ENCODE measurements around the gene TEX26.

TEX26 gene

DNA sequence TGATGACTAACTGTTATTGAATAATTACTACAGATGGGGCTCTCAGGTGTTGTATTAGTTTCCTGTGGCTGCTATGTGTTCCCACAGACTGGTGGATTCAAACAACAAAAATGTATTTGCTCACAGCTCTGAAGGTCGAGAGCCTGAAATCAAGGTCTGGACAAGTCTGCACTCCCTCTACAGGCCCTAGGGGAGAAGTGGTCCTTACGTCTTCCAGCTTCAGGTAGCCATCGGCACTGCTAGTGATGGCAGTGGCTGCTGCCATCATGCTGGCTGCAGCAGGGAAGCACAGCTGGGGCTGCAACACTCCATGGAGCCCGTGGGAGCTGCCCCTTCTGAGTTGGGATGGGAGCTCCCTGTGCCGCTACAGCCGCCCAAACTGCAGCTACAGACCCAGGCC, 1.9 kb downstream of the TEX26 start:
- Histone ChIP-seq H3K27ac (ENCODE audit: insufficient read depth, low read length, poor library complexity, severe bottlenecking) (no peak overlapping the region), H3K36me3 (ENCODE audit: control insufficient read depth, insufficient read depth, low read length) (no peaks in the 10 kb centered on the region), H3K4me1 (ENCODE audit: control insufficient read depth, insufficient read depth, low read length, poor library complexity, severe bottlenecking) (no peaks in the 10 kb centered on the region), H3K27me3 (replicated peaks; ENCODE audit: control insufficient read depth, insufficient read depth, low read length, poor library complexity, severe bottlenecking) (no peaks in the 10 kb centered on the region), H3K4me3 (ENCODE audit: insufficient read depth, low read depth, low read length, poor library complexity, severe bottlenecking) (no peak overlapping the region), H3K9me3 (ENCODE audit: control insufficient read depth, low read length) (no peaks in the 10 kb centered on the region)
- no peak for DNase-seq

- Histone ChIP-seq H3K4me1 (ENCODE audit: control insufficient read depth, insufficient read depth, low read length, poor library complexity, severe bottlenecking) (no peaks in the 10 kb centered on the region), H3K27me3 (replicated peaks; ENCODE audit: control insufficient read depth, insufficient read depth, low read length, poor library complexity, severe bottlenecking) (no peaks in the 10 kb centered on the region), H3K4me3 (ENCODE audit: insufficient read depth, low read depth, low read length, poor library complexity, severe bottlenecking) (no peak overlapping the region), H3K9me3 (ENCODE audit: control insufficient read depth, low read length) (no peaks in the 10 kb centered on the region), H3K27ac (ENCODE audit: insufficient read depth, low read length, poor library complexity, severe bottlenecking) (no peak overlapping the region), H3K36me3 (ENCODE audit: control insufficient read depth, insufficient read depth, low read length) (no peaks in the 10 kb centered on the region)
- no peak for DNase-seq
Measured at GRCh38 chr13:30934803-30935202, 2.3 kb downstream of the TEX26 start.

DNA sequence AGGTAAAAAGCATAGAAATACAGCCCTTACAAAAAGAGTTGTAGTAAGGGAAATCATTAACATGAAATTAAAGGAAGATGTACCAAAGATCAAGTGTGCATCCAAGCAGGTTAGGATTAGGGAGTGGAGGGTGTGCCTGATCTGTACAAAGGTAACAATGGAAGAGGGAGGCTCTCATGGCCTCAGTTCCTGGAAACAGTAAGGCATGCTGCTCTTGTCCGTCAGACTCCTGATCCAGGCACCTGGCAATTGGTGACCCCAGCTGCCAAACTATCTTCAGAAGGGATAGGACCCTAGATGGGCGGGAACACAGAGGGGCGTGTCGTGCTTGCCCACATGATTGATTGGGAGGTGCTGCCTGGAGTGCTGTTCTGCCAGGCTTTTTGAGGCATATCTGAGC, 4.5 kb downstream of the TEX26 start:
- Histone ChIP-seq H3K27me3 (replicated peaks; ENCODE audit: control insufficient read depth, insufficient read depth, low read length, poor library complexity, severe bottlenecking) (no peaks in the 10 kb centered on the region), H3K4me1 (ENCODE audit: control insufficient read depth, insufficient read depth, low read length, poor library complexity, severe bottlenecking) (no peaks in the 10 kb centered on the region), H3K27ac (ENCODE audit: insufficient read depth, low read length, poor library complexity, severe bottlenecking) (no peak overlapping the region), H3K9me3 (ENCODE audit: control insufficient read depth, low read length) (no peaks in the 10 kb centered on the region), H3K36me3 (ENCODE audit: control insufficient read depth, insufficient read depth, low read length) (no peaks in the 10 kb centered on the region), H3K4me3 (ENCODE audit: insufficient read depth, low read depth, low read length, poor library complexity, severe bottlenecking) (no peak overlapping the region)
- DNase-seq: no peak

DNA sequence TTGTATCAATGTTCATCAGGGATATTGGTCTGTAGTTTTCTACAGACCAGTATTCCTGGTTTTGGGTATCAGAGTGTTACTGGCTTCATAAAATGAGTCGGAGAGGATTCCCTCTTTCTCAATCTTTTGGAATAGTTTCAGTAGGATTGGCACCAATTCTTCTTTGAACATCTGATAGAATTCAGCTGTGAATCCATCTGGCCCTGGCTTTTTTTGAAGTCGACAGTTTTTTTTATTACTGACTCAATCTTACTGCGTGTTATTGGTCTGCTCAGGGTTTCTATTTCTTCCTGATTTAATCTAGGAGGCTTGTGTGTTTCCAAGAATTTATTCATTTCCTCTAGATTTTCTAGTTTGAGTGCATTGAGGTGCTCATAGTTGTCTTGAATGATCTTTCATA, 11.4 kb downstream of the TEX26 start:
- H3K36me3 ChIP-seq (ENCODE audit: control insufficient read depth, insufficient read depth, low read length): no peaks in the 10 kb centered on the region
- DNase-seq: no peak
- no peaks in the 10 kb centered on the region for H3K27me3 ChIP-seq (replicated peaks; ENCODE audit: control insufficient read depth, insufficient read depth, low read length, poor library complexity, severe bottlenecking)
- H3K9me3 ChIP-seq (ENCODE audit: control insufficient read depth, low read length): no peaks in the 10 kb centered on the region
- H3K4me3 ChIP-seq (ENCODE audit: insufficient read depth, low read depth, low read length, poor library complexity, severe bottlenecking): no peak overlapping the region
- H3K27ac ChIP-seq (ENCODE audit: insufficient read depth, low read length, poor library complexity, severe bottlenecking): no peak overlapping the region
- no peaks in the 10 kb centered on the region for H3K4me1 ChIP-seq (ENCODE audit: control insufficient read depth, insufficient read depth, low read length, poor library complexity, severe bottlenecking)

DNA sequence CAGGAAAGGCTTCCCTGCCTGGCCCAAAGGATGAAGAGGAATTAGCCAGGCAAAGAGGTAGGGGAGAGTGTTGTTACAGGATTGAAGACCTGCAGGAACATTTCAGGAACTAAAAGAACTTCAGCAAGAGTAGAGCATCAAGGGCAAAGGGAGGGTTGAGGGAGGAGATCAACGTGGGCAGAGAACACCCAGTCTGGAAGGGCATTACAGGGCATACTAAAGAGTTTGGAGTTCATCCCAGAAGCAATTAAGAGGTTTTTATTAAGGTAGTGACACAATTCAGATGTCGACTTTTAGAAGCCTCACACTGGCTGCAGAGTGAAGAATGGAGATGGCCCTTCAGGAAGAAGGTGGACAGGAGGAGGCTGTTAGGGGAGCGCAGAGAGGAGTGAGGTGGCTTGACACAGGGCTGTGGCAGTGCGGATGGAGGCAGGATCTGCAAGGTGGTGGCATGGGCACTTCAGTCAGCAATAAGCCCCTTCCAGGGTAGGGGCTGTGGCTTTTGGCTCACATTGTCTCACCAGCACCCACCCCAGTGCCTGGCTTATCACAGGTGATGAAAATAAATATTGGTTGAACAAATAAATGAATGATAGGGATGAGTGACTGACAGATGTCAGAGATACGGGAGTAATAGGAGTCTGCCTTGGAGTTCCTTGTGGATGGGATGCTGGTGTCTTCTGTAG, 24.9 kb downstream of the TEX26 start:
- H3K4me1 ChIP-seq (ENCODE audit: control insufficient read depth, insufficient read depth, low read length, poor library complexity, severe bottlenecking): no peaks in the 10 kb centered on the region
- H3K27me3 ChIP-seq (replicated peaks; ENCODE audit: control insufficient read depth, insufficient read depth, low read length, poor library complexity, severe bottlenecking): no peaks in the 10 kb centered on the region
- H3K9me3 ChIP-seq (ENCODE audit: control insufficient read depth, low read length): no peaks in the 10 kb centered on the region
- no peaks in the 10 kb centered on the region for H3K36me3 ChIP-seq (ENCODE audit: control insufficient read depth, insufficient read depth, low read length)
- no peak overlapping the region for H3K27ac ChIP-seq (ENCODE audit: insufficient read depth, low read length, poor library complexity, severe bottlenecking)
- no peak overlapping the region for H3K4me3 ChIP-seq (ENCODE audit: insufficient read depth, low read depth, low read length, poor library complexity, severe bottlenecking)
- DNase-seq: no peak

- no peak overlapping the region for H3K27ac ChIP-seq (ENCODE audit: insufficient read depth, low read length, poor library complexity, severe bottlenecking)
- no peaks in the 10 kb centered on the region for H3K36me3 ChIP-seq (ENCODE audit: control insufficient read depth, insufficient read depth, low read length)
- no peak overlapping the region for H3K4me3 ChIP-seq (ENCODE audit: insufficient read depth, low read depth, low read length, poor library complexity, severe bottlenecking)
- H3K9me3 ChIP-seq (ENCODE audit: control insufficient read depth, low read length): no peaks in the 10 kb centered on the region
- H3K4me1 ChIP-seq (ENCODE audit: control insufficient read depth, insufficient read depth, low read length, poor library complexity, severe bottlenecking): no peaks in the 10 kb centered on the region
- no peaks in the 10 kb centered on the region for H3K27me3 ChIP-seq (replicated peaks; ENCODE audit: control insufficient read depth, insufficient read depth, low read length, poor library complexity, severe bottlenecking)
- no peak for DNase-seq
Measured at GRCh38 chr13:30959678-30960077, 27.2 kb downstream of the TEX26 start.

- H3K4me3 ChIP-seq (ENCODE audit: insufficient read depth, low read depth, low read length, poor library complexity, severe bottlenecking): no peak overlapping the region
- no peak overlapping the region for H3K27ac ChIP-seq (ENCODE audit: insufficient read depth, low read length, poor library complexity, severe bottlenecking)
- no peaks in the 10 kb centered on the region for H3K4me1 ChIP-seq (ENCODE audit: control insufficient read depth, insufficient read depth, low read length, poor library complexity, severe bottlenecking)
- H3K27me3 ChIP-seq (replicated peaks; ENCODE audit: control insufficient read depth, insufficient read depth, low read length, poor library complexity, severe bottlenecking): no peaks in the 10 kb centered on the region
- no peaks in the 10 kb centered on the region for H3K36me3 ChIP-seq (ENCODE audit: control insufficient read depth, insufficient read depth, low read length)
- DNase-seq: no peak
- no peaks in the 10 kb centered on the region for H3K9me3 ChIP-seq (ENCODE audit: control insufficient read depth, low read length)
Measured at GRCh38 chr13:30963791-30964190, 31.3 kb downstream of the TEX26 start.

DNA sequence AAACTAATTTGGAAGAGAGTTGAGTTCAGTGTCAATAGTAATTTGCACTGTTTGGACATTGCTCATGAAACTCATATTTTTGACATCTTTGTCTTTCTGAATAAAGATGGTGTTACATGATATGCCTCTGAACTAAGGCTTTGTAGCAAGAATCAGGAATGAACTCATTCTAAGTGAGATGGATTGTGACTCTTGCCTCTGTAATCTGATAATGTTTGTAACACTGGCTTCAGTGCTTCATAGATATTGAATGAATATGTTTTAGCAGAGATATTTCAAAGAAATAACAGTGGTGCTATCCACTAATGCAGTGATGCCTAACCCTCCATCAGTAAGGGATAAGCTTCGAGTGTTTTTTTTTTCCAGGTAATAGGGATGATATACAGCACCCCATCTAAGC, 32.9 kb downstream of the TEX26 start:
- Histone ChIP-seq H3K36me3 (ENCODE audit: control insufficient read depth, insufficient read depth, low read length) (no peaks in the 10 kb centered on the region), H3K27ac (ENCODE audit: insufficient read depth, low read length, poor library complexity, severe bottlenecking) (no peak overlapping the region), H3K4me1 (ENCODE audit: control insufficient read depth, insufficient read depth, low read length, poor library complexity, severe bottlenecking) (no peaks in the 10 kb centered on the region), H3K27me3 (replicated peaks; ENCODE audit: control insufficient read depth, insufficient read depth, low read length, poor library complexity, severe bottlenecking) (no peaks in the 10 kb centered on the region), H3K9me3 (ENCODE audit: control insufficient read depth, low read length) (no peaks in the 10 kb centered on the region), H3K4me3 (ENCODE audit: insufficient read depth, low read depth, low read length, poor library complexity, severe bottlenecking) (no peak overlapping the region)
- DNase-seq: no peak

DNA sequence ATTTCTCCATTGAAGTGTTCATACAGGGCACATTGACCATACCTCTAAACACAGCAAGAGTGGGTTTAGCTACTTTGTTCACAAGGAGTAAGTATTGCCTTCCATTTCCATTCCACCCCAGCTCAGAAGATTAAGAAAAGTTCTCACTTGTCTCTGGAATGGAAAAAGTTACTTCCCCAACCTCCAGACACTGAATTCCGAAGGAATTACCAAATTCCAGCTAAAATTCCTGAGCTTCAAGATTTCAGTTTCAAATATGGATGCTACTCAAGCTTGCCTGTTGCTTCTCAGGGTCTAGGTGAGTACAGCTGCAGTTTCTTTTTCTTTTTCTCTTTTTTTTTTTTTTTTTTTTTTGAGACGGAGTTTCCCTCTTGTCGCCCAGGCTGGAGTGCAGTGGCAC, 33.6 kb downstream of the TEX26 start:
- no peaks in the 10 kb centered on the region for H3K36me3 ChIP-seq (ENCODE audit: control insufficient read depth, insufficient read depth, low read length)
- no peak for DNase-seq
- H3K4me3 ChIP-seq (ENCODE audit: insufficient read depth, low read depth, low read length, poor library complexity, severe bottlenecking): no peak overlapping the region
- H3K27ac ChIP-seq (ENCODE audit: insufficient read depth, low read length, poor library complexity, severe bottlenecking): no peak overlapping the region
- no peaks in the 10 kb centered on the region for H3K9me3 ChIP-seq (ENCODE audit: control insufficient read depth, low read length)
- no peaks in the 10 kb centered on the region for H3K27me3 ChIP-seq (replicated peaks; ENCODE audit: control insufficient read depth, insufficient read depth, low read length, poor library complexity, severe bottlenecking)
- no peaks in the 10 kb centered on the region for H3K4me1 ChIP-seq (ENCODE audit: control insufficient read depth, insufficient read depth, low read length, poor library complexity, severe bottlenecking)

GRCh38 chr13:30968846-30969245, 36.4 kb downstream of the TEX26 start:
- DNase-seq: no peak
- no peak overlapping the region for H3K4me3 ChIP-seq (ENCODE audit: insufficient read depth, low read depth, low read length, poor library complexity, severe bottlenecking)
- no peaks in the 10 kb centered on the region for H3K36me3 ChIP-seq (ENCODE audit: control insufficient read depth, insufficient read depth, low read length)

More at GRCh38 chr13:30968846-30969245, 36.4 kb downstream of the TEX26 start:
- Histone ChIP-seq H3K4me1 (ENCODE audit: control insufficient read depth, insufficient read depth, low read length, poor library complexity, severe bottlenecking) (no peaks in the 10 kb centered on the region), H3K27ac (ENCODE audit: insufficient read depth, low read length, poor library complexity, severe bottlenecking) (no peak overlapping the region), H3K9me3 (ENCODE audit: control insufficient read depth, low read length) (no peaks in the 10 kb centered on the region), H3K27me3 (replicated peaks; ENCODE audit: control insufficient read depth, insufficient read depth, low read length, poor library complexity, severe bottlenecking) (no peaks in the 10 kb centered on the region)
